ENCODE data around the gene DOP1B.

DNA sequence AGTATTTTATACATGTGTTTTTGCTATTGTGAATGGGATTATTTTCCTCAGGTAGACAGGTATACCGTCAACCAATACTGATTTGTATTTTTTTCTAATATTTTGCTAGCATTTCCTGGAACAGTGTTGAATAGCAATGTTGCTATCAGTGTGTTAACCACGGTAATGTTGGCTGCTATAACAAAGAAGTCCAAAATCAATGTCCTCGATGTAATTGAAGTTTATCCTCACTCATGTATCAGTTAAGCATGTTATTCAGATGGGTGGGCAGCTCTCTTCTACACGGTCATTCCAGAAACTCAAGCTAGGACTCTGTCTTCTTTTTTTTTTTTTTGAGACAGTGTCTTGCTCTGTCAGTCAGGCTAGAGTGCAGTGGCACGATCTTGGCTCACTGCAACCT lies 24.3 kb downstream of the DOP1B start:
- TF ChIP-seq, protein P1, sequence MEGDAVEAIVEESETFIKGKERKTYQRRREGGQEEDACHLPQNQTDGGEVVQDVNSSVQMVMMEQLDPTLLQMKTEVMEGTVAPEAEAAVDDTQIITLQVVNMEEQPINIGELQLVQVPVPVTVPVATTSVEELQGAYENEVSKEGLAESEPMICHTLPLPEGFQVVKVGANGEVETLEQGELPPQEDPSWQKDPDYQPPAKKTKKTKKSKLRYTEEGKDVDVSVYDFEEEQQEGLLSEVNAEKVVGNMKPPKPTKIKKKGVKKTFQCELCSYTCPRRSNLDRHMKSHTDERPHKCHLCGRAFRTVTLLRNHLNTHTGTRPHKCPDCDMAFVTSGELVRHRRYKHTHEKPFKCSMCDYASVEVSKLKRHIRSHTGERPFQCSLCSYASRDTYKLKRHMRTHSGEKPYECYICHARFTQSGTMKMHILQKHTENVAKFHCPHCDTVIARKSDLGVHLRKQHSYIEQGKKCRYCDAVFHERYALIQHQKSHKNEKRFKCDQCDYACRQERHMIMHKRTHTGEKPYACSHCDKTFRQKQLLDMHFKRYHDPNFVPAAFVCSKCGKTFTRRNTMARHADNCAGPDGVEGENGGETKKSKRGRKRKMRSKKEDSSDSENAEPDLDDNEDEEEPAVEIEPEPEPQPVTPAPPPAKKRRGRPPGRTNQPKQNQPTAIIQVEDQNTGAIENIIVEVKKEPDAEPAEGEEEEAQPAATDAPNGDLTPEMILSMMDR (IDR thresholded peaks at IDR 0.05; ENCODE audit: low read length): no peak
- TF ChIP-seq EZH2 (IDR thresholded peaks at IDR 0.05; ENCODE audit: borderline replicate concordance, low read length): no peak
